Fibroblast of the aortic adventitia (primary cell): Measurements from ENCODE around the gene WDHD1. TPM values are rescaled to one million over a fixed set of nuclear protein-coding genes. Genes with fewer than 3 reads are reported as not detected.
"Not testable (repeated sequence)": the region's sequence is repeated elsewhere in the genome, so short reads cannot be mapped to it uniquely, and the experiment has no call there.

Experiments used
- DNase-seq: peaks from one replicate; pipeline ENCODE4 v3.0.0-alpha.2; 2010; ENCODE audit warnings: low read depth
- H3K4me3 ChIP-seq: 2 replicates; pipeline ENCODE4 v1.5.1; 2011; ENCODE audit warnings: low read depth, mild to moderate bottlenecking, control low read depth, low read length, moderate library complexity
- total RNA-seq: library from RNA; depleted of rRNA; stranded (reverse); fragments of >200 nt; gene quantifications from 2 replicates; pipeline ENCODE4 v1.2.3, GENCODE V29; 2012; ENCODE audit warnings: low replicate concordance
- TF ChIP-seq, protein P1 (sequence below): IDR thresholded peaks from 2 replicates; pipeline ENCODE4 v1.5.1; 2011; ENCODE audit warnings: mild to moderate bottlenecking, low read length, control low read depth, inconsistent platforms; ENCODE audit not compliant: insufficient read depth

The WDHD1 gene
- total RNA-seq, 1 donor = 27.0 TPM

DNA sequence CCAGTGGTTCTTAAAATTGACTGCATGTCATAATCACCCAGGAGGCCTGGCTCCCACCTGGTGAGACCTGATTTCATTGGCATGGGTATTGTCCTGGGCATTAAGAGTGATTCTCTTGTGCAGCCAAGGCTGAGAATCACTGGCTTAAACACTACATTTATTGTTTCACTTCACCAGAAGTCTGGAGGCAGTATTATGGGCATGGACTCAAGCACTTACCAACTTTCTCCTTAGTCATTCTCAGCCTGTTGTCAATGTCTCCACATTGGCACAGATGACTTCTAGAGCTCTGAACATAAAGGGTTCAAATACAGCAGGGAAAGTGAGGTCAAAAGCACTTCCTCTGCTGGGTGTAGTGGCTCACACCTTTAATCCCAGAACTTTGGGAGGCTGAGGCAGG is 98.7 kb downstream of the WDHD1 start:
- H3K4me3 ChIP-seq = no peak overlapping the region
- TF ChIP-seq, protein P1, sequence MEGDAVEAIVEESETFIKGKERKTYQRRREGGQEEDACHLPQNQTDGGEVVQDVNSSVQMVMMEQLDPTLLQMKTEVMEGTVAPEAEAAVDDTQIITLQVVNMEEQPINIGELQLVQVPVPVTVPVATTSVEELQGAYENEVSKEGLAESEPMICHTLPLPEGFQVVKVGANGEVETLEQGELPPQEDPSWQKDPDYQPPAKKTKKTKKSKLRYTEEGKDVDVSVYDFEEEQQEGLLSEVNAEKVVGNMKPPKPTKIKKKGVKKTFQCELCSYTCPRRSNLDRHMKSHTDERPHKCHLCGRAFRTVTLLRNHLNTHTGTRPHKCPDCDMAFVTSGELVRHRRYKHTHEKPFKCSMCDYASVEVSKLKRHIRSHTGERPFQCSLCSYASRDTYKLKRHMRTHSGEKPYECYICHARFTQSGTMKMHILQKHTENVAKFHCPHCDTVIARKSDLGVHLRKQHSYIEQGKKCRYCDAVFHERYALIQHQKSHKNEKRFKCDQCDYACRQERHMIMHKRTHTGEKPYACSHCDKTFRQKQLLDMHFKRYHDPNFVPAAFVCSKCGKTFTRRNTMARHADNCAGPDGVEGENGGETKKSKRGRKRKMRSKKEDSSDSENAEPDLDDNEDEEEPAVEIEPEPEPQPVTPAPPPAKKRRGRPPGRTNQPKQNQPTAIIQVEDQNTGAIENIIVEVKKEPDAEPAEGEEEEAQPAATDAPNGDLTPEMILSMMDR = no peak
- no peak for DNase-seq

DNA sequence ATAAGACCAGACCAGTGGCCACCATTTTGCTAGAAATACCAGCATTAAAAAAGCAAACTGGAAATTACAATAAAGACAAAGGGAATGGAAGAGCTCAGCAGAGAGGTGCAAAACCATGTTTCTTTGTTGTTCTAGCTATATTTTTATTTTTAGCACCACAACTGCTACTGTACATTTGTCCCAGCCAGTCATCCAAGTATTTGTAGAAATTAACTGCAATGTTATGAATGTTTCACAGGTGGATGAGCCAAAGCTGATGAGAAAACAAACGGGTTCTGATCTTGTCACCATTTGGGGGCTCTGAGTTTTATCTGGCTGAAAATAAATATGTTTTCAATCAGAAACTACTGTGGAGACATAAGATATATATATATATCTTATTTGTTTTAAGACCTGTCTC is 99.3 kb downstream of the WDHD1 start:
- DNase-seq = no peak
- TF ChIP-seq, protein P1 = no peak
- H3K4me3 ChIP-seq = no peak overlapping the region

DNA sequence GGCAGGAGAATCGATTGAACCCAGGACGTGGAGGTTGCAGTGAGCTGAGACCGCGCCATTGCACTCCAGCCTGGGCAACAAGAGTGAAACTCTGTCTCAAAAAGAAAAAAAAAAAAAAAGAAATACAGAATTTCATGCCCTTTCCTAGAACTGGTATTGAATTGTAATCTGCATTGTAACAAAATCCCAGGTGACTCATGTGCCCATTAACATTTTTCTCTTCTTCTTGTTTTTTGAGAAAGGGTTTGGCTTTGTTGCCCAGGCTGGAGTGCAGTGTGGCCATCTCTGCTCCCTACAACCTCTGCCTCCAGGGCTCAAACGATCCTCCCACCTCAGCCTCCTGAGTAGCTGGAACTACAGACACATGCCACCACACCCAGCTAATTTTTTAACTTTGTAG is 100.3 kb downstream of the WDHD1 start:
- not testable (repeated sequence) for H3K4me3 ChIP-seq, DNase-seq

DNA sequence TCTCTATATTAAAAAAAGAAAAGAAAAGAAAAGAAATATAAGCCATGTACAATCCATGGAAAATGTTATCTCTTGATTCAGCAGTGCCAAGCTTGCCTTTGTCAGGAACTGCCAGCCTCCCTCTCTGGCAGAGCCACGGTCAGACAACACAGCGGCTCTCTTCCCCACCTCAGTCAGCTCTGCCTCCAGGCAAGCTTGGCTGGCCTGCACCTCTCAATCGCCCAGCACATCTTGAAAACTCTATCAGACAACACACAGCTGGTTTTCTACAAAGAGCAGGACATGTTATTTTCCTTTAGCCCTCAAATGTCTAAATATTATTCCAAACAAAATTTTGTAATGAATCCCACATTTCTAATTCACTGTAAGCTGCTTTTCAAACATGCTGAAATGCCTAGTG is 104.3 kb downstream of the WDHD1 start:
- no peak overlapping the region for H3K4me3 ChIP-seq
- DNase-seq = no peak
- TF ChIP-seq, protein P1 = no peak

DNA sequence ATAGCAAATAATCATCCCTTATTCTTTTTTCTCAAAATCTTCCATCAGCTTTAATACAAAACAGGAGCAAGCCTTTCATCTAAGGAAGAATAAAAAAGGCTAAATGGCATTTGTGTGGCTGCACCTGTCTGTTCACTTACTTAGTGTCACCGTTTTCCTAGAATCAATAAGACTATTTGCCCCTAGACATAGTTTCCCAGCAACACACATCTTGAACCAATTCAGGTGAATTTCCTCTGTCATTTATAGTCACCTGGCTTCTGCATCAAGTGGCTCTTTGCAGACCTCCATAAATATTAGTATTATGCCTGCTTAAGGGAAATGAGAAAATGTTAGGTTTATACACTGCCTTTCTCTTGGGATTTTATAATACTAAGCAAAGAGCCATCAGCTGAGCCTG is 106.8 kb downstream of the WDHD1 start:
- no peak for DNase-seq
- H3K4me3 ChIP-seq = no peak overlapping the region
- TF ChIP-seq, protein P1 = no peak

DNA sequence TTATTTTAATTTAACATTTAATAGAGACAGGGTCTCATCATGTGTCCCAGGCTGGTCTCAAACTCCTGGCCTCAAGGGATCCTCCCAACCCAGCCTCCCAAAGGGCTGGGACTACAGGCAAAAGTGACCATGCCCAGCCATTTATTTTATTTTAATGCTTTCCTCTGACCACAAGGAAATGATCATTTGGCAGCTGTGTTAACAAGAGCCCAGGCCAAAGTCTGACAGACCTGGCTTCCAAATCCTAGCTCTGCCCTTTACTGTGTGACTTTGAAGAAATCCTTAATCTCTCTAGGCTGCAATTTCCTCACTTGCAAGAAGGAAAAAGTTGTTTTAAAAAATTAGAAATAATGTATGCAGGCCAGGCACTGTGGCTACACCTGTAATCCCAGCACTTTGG is 107.6 kb downstream of the WDHD1 start:
- H3K4me3 ChIP-seq = no peak overlapping the region
- TF ChIP-seq, protein P1 = no peak
- no peak for DNase-seq

DNA sequence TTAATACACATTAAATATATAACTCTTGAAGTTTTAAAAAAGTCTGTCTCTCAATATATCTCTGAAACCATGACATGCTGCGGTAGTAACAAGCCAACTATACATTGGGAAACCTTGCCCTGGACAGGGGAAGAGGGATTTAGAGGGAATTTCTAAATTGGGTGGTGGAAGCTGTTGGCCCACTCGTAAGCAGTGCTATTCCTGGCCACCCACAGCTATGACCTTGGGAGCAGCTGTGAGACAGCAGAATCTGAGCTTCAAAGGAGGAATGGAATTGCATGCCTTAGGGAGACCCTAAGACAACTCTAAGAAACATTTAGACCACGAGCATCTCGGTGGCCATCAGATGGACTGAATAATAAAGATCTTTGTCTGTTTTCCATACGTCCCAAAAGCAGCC is 108.5 kb downstream of the WDHD1 start:
- TF ChIP-seq, protein P1 = no peak
- no peak for DNase-seq
- no peak overlapping the region for H3K4me3 ChIP-seq
